GM20000 (cell line): ENCODE data around the gene KCNK4.
"Not testable (repeated sequence)": the region's sequence is repeated elsewhere in the genome, so short reads cannot be mapped to it uniquely, and the experiment has no call there.

Experiments used
- DNase-seq: peaks from one replicate; pipeline ENCODE4 v3.0.0; 2012; ENCODE audit warnings: low spot score
- CTCF ChIP-seq: IDR thresholded peaks from 2 replicates; pipeline ENCODE4 v1.5.1; 2012; ENCODE audit warnings: mild to moderate bottlenecking, control low read depth; ENCODE audit errors: extremely low read depth, missing control alignments

Gene KCNK4

DNA sequence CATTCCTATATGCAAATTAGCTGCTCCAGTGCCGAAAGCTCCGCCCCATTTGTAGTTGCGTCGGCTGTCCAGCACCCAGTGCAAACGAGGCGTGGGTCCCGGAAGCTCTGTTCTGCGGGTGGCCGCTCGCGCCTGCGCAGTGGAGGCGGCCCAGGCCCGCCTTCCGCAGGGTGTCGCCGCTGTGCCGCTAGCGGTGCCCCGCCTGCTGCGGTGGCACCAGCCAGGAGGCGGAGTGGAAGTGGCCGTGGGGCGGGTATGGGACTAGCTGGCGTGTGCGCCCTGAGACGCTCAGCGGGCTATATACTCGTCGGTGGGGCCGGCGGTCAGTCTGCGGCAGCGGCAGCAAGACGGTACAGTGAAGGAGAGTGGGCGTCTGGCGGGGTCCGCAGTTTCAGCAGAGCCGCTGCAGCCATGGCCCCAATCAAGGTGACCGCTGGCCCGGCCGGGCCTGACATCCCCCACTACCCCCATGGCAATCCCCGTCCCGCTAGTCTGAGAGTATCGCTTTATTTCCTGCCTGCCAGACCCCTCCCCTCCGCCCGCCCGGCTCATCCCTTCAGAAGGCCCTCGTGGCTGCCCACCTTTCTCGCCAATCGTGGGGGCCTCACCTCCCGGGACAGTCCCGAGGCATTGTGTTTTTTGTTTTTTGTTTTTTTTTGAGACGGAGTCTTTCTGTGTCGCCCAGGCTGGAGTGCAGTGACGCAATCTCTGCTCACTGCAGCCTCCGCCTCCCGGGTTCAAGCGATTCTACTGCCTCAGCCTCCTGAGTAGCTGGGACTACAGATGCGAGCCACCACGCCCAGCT, 27.1 kb downstream of the KCNK4 start, which contains the start of gene PRDX5:
TSS of gene PRDX5 (plus strand) at position 161 of the 805 bp plus-strand sequence. CDS start at position 256, 95 bp downstream.
- peak; percentile 50 for TF ChIP-seq CTCF
- DNase-seq = peak; percentile 97

DNA sequence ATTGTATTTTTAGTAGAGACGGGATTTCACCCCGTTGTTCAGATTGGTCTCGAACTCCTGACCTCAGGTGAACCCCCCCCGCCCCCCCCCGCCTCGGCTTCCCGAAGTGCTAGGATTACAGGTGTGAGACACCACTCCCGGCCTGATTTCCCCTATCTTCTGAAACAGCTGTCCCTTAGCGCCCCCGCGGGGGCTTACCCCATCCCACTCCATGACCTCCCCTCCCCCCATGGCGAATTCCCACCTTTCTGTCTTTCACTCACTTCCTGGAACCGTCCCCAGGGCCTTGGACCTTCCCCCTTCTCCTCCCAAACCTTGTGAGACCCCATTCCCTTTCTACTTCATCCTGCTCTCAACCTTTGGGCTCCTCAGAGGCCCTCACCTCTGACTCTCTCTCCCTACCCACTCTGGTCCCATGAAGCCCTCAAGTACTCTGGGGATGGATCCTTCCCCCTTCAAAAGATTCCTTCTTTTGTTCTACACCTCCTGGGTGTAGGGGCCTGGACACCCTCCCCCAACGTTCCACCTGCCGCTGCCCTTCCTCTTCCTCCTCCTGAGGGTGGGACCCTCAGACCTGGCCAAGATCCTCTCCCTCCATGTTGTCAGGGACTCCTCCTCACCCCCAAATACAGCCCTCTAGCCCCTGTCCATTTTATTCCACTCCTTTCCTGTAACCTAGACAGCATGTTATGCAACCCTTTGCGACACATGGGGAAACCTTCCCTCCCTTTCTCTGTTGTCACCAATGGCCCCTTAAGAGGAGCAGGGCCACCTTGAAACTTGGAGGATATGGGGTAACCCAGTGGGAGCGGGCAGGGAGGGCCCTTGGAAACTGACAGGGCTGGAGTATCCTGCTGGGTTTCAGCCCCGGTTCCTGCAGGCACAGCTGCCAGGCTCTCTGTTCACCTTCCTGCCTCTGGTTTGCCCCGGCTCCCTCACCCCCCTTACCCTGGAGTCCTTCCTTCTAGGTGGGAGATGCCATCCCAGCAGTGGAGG, 28.0 kb downstream of the KCNK4 start:
- DNase-seq = no peak
- no peak for TF ChIP-seq CTCF

DNA sequence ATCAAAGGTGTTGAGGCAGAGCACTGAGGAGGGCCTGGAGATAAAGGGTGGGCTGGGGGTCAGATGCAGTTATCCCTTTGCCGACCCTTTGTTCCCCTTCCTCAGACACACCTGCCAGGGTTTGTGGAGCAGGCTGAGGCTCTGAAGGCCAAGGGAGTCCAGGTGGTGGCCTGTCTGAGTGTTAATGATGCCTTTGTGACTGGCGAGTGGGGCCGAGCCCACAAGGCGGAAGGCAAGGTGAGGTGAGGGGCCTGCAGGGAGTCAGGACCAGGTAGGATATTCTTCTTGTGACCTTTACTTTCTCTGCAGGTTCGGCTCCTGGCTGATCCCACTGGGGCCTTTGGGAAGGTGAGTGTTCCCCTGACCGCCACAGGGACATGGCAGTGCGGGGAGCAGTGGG, 29.5 kb downstream of the KCNK4 start:
- no peak for DNase-seq
- TF ChIP-seq CTCF = no peak

GRCh38 chr11:64321026-64321425, 29.9 kb downstream of the KCNK4 start:
- DNase-seq = no peak
- no peak for TF ChIP-seq CTCF

GRCh38 chr11:64321533-64321932, 30.4 kb downstream of the KCNK4 start:
- no peak for TF ChIP-seq CTCF
- DNase-seq = no peak

DNA sequence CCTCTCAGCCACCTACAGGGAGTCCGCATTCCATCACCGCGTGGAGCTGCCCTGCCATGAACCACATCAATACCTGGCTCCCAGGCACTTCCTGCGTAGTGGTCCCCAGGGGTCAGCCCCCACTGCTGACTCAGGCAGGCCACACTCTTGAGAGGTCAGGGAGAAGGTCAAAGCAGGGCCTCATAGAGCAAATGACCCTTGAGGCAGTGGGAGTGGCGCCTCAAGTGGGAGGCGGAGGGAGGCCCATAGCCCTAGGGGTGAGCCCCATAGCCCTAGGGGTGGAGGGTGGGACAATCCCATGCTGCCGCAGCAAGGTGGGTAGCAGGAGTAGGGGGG, 31.8 kb downstream of the KCNK4 start:
- TF ChIP-seq CTCF = no peak
- no peak for DNase-seq

- no peak for DNase-seq
- TF ChIP-seq CTCF = no peak
Observed at GRCh38 chr11:64323373-64323772, 32.3 kb downstream of the KCNK4 start.

GRCh38 chr11:64323984-64324383, 32.9 kb downstream of the KCNK4 start:
- DNase-seq = not testable (repeated sequence)
